A172 (cell line): ENCODE measurements around the gene SIL1. TPM values are rescaled to one million over a fixed set of nuclear protein-coding genes. Genes with fewer than 3 reads are reported as not detected.

Experiments
- DNase-seq: peaks from one replicate; pipeline ENCODE4 v3.0.0-alpha.2; 2015; ENCODE audit warnings: low spot score
- total RNA-seq: library from RNA; depleted of rRNA; stranded (reverse); fragments of >200 nt; shearing (Covaris generic); gene quantifications from 2 replicates; pipeline ENCODE4 v1.2.3, GENCODE V29; 2014

The SIL1 gene
- total RNA-seq, 1 experiment from 2014 or later, result 60.4 TPM

GRCh38 chr5:138980441-138980840 lies 217.7 kb downstream of the SIL1 start:
- no peak for DNase-seq

GRCh38 chr5:138979684-138980280 lies 218.4 kb downstream of the SIL1 start:
- DNase-seq, result no peak

GRCh38 chr5:138978581-138978980 lies 219.6 kb downstream of the SIL1 start:
- no peak for DNase-seq

GRCh38 chr5:138978080-138978479 lies 220.1 kb downstream of the SIL1 start:
- DNase-seq, result peak; percentile 27

- peak; percentile 50 for DNase-seq
Observed at GRCh38 chr5:138975098-138975847, 222.9 kb downstream of the SIL1 start.

- no peak for DNase-seq
Observed at GRCh38 chr5:138974227-138975063, 223.7 kb downstream of the SIL1 start.

GRCh38 chr5:138972836-138973235 lies 225.3 kb downstream of the SIL1 start:
- DNase-seq, result no peak

- no peak for DNase-seq
Observed at GRCh38 chr5:138972230-138972629, 225.9 kb downstream of the SIL1 start.

GRCh38 chr5:138969323-138970002 lies 228.7 kb downstream of the SIL1 start:
- DNase-seq, result no peak

GRCh38 chr5:138968601-138969000 lies 229.6 kb downstream of the SIL1 start:
- no peak for DNase-seq

- no peak for DNase-seq
Observed at GRCh38 chr5:138967791-138968448, 230.2 kb downstream of the SIL1 start.

GRCh38 chr5:138966236-138966985 lies 231.8 kb downstream of the SIL1 start:
- no peak for DNase-seq

- DNase-seq, result no peak
Observed at GRCh38 chr5:138965626-138966025, 232.5 kb downstream of the SIL1 start.

- no peak for DNase-seq
Observed at GRCh38 chr5:138964647-138965201, 233.4 kb downstream of the SIL1 start.

- DNase-seq, result no peak
Observed at GRCh38 chr5:138963763-138964371, 234.3 kb downstream of the SIL1 start.

GRCh38 chr5:138962614-138963370 lies 235.4 kb downstream of the SIL1 start:
- DNase-seq, result no peak

GRCh38 chr5:138961729-138962128 lies 236.4 kb downstream of the SIL1 start:
- DNase-seq, result no peak

GRCh38 chr5:138961221-138961620 lies 236.9 kb downstream of the SIL1 start:
- DNase-seq, result no peak

GRCh38 chr5:138960145-138960692 lies 237.9 kb downstream of the SIL1 start:
- DNase-seq, result no peak
